DMS 273 treated with DMSO at 0.1 percent for 48 hours (cell line): ENCODE measurements around the gene DPY19L3.

Experiments
- DNase-seq: peaks from one replicate; lab custom pipeline; 2025; lab: John Stamatoyannopoulos, UW

DPY19L3 gene

GRCh38 chr19:32519023-32519422, 113.5 kb downstream of the DPY19L3 start:
- DNase-seq: no peak

- DNase-seq: no peak
Measured at GRCh38 chr19:32522967-32523366, 117.4 kb downstream of the DPY19L3 start.

GRCh38 chr19:32526895-32527294, 121.3 kb downstream of the DPY19L3 start:
- DNase-seq: no peak

- DNase-seq: no peak
Measured at GRCh38 chr19:32530773-32531172, 125.2 kb downstream of the DPY19L3 start.

GRCh38 chr19:32532233-32532632, 126.7 kb downstream of the DPY19L3 start:
- DNase-seq: no peak
